DMS 273 (cell line): Measurements from ENCODE around the gene HUS1.
"Not testable (repeated sequence)": the region's sequence is repeated elsewhere in the genome, so short reads cannot be mapped to it uniquely, and the experiment has no call there.

Source experiments
- DNase-seq: peaks from one replicate; lab custom pipeline; 2025; ENCODE audit not compliant: unreplicated experiment; lab: John Stamatoyannopoulos, UW

HUS1 gene

GRCh38 chr7:47945261-47946015, 34.0 kb downstream of the HUS1 start:
- peak; percentile 89 for DNase-seq

- no peak for DNase-seq
Observed at GRCh38 chr7:47944536-47945260, 34.7 kb downstream of the HUS1 start.

DNA sequence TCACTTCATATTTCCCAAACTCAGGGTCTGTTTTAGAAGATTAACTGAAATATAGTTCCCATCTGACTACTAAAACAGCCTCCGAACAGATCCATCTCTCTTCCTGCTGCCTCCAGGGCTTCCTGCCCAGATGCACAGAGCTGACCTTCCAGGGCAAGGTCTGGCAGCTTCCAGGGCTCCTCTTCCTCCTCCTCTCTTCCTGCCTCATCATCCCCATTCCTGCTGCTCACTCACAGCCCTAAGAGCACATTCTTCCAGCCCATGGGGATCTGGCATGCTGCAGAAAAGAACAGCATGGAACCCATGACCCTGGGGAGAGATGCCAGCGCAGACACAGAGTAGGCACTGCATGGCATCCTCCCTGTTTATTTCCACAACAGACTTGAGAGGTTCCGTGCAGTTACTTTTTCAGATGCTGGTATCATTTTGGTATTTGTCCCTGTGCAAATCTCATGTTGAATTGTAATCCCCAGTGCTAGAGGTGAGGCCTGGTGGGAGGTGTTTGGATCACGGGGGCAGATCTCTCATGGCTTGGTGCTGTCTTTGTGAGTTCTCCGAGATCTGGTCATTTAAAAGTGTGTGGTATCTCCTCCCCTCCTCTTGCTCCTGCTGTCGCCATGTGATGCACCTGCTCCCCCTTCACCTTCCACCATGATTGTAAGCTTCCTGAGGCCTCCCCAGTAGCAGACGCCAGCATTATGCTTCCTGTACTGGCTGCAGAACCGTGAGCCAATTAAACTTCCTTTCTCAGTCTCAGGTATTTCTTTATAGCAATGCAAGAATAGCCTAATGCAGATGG, 35.5 kb downstream of the HUS1 start:
- DNase-seq = no peak

DNA sequence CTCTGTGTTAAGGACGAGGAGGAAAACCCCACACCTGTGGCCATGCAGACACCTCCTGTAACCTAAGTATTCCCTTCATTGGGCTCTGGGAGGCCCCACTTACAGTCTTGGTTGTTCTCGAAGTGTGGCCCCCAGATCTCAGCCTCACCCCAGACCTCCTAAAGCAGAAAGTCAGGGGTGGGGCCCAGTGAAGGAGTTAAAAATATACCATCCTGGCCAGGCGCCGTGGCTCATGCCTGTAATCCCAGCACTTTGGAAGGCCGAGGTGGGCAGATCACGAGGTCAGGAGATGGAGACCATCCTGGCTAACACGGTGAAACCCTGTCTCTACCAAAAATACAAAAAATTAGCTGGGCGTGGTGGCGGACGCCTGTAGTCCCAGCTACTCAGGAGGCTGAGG, 36.8 kb downstream of the HUS1 start:
- not testable (repeated sequence) for DNase-seq

DNA sequence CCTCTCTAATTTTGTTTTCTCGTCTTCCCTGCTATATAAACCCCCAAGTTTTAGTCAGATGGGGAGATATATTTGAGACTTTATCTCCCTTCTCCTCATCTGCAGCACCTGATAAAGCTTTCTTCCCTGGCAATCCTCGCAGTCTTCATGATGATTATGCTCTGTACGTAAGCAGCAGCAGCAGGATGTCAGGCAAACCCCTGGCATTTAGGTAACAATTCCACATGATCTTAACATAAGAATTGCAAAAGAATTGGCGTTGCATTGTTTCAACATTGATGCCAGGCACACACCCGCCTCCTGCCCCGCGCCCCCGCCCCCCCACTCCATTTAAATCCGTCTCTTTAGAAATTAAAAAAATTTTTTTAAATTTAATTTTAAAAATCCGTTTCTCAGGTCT, 37.3 kb downstream of the HUS1 start:
- no peak for DNase-seq

DNA sequence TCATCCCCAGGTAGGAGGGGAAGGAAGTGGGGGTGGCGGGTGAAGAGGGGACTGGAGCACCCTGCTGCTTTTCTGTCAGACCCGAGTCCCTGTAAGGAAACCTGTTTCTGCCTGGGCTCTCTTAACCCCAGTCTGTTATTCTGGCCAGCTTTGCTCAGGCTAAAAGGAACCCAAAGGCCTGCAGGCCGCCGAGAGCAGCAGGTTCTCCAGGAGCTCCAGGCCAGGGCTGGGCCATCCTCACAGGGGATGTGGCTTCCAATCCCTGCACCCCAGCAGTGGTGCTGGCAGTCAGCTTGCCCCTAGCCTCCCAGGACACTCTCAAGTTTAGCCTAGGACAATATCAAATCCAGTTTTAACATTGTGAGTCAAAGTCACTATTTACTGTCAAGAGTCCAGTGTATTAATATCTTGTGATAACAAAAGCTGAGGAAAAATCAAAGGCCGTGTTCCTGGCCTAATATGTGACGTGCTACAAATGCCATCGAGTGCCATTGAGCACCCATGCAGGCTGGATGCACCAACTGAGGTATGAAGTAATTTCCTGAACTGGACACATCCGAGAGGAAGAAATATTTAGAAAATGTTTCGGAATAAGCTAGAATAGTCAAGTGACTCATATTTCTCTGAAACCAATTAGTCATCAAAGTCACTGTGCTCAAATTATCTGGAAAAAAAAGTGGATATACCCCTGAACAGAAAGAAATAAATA, 38.1 kb downstream of the HUS1 start:
- no peak for DNase-seq

GRCh38 chr7:47940088-47941013, 39.1 kb downstream of the HUS1 start:
- no peak for DNase-seq

- DNase-seq = no peak
Observed at GRCh38 chr7:47939425-47940036, 39.9 kb downstream of the HUS1 start.

DNA sequence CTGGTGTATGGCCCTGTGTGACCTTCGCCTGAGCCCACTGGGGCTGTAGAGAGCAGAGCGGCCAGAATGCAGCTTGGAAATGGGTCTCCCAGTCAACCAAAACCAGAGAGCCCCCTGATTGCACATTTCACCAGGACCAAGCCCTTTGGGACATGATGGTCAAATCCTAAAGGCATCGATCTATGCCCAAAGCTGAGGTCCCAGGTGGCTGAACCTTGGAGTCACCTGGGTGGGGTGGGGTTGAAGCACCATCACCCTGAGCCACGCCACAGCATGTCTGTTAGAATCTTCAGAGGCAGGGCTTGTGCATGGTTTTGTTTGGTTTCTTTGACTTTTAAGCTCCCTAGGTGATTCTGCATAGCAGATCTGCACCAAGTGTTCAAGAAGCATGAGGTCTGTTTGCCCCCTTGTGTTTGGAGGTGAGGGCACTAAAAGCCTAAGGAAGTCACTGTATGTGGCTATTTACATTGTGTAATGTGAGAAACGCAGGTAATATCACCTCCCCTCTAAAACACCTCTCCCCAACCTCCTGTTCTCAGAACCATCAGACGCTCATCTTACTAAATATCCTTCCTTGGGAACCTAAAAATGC, 40.7 kb downstream of the HUS1 start:
- peak; percentile 14 for DNase-seq

DNA sequence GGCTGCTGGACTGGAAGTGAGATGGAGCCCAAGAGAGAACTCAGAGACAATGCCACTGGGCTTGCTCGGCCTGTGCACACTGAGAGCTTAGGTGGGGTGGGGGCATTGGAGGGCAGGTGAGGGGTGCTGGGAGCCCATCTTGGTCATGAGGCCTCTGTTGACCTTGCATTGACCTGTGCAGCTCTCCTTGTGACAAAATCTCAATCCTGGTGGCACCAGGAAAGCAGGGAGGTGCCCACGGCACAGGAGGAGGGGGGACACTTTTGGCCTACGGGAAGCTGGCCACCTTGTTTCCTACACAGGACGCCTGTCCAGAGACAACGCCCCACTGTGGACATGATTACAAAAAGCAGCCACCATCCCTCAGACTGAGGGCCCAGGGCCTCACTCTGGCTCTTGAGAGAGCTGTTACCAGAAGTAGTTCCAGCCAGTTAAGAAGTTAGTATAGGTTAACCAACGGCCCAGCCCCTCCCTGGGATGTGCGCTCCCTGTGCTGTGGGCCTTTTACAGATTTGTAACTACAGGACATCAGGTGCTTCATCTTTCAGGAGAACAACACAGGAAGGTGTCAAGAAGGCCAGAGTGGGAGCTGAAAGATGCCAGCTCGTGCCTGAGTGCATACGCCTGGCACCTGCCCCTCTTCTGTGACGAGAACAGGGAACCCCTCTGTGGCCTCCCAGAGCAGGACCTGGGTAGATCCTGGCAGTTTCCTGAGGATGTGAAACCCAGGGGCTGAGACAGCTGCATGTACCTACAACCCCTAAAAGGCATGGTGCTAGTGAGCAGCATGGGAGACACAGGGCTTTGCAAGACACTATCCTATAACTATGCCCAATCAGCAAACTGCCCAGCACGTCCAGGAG, 41.5 kb downstream of the HUS1 start:
- no peak for DNase-seq

GRCh38 chr7:47937065-47937687, 42.2 kb downstream of the HUS1 start:
- DNase-seq = no peak

GRCh38 chr7:47936323-47936722, 43.1 kb downstream of the HUS1 start:
- DNase-seq = no peak

DNA sequence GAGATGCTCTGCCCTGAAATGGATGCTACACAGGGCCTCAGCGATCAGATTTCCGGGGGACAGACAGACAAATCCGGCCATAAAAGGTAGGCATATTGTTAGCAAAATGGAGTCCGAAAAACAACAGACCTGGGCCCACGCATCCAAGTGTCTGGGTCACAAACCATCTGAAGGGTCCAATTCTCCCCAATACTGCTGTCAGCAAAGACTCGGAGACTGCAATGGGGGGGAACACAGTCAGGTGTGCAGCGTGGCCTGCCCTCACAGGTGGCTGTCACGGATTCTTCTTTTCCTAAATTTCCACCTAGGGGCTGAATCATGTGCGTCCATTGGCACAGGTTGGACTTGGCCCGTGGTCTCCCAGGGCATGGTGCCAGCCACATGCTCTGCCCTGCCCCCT, 44.1 kb downstream of the HUS1 start:
- DNase-seq = no peak

DNA sequence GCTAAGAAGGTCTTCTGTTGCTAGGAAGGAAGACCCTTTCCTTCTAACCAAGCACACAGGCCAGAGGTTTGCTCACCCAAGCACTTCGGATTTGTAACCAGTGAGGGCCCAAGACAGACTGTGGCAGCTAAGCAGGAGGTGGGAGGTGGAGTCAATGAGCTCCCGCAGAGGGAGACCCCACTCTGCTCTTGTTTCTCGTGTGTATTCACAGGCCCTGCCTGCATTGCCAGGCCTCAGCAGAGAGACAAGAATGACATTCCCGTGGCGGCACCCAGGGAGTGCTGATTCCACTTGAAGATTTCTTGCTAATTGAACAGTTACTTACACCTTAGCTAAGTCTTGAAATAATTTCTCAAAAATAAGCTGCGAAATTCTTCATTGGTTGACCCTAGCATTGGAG, 44.6 kb downstream of the HUS1 start:
- DNase-seq = no peak

- DNase-seq = no peak
Observed at GRCh38 chr7:47933215-47933614, 46.2 kb downstream of the HUS1 start.

DNA sequence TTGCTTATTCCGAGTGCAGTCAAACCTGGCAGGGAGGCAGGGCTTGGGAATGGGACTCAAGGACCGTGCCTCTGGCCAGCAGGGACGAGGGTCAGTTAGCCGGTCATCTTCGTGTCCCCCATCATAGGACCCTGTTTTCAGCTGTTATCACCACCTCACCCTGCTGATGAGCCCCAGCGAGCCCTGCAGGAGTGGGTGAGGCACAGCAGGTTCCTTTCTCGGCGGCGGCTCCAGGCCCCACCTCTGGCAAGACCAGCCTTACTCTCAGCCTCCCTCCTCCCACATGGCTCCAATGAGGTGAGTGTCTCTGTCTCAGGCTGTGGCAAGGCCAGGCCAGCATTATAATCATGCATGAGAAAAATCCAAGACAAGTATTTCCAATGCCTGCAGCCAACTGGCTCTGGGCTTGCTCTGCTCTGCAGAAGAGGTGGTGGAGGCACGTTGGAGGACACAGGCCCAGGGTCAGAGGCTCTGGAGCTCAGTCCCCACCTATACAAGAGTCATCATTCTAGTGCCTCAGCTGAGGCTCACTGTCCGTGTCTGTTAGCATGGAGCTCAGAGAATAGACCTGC, 46.9 kb downstream of the HUS1 start:
- no peak for DNase-seq

- DNase-seq = no peak
Observed at GRCh38 chr7:47932016-47932415, 47.4 kb downstream of the HUS1 start.
